Mucosa of descending colon (tissue), 3 donors: ENCODE measurements around the gene ZNF24. TPM values are rescaled to one million over a fixed set of nuclear protein-coding genes. Genes with fewer than 3 reads are reported as not detected.

Experiments
- ATAC-seq: fragments of 200-7000 bp; cut with Tn5 transposase; one replicate; pipeline ENCODE4 v1.9.1; 2020; ENCODE audit warnings: mild to moderate bottlenecking, moderate library complexity
- DNase-seq, 3 donors: peaks; one replicate each; pipeline ENCODE4 v3.0.0-alpha.2; 2020
- H3K36me3 ChIP-seq: fragments of 200-600 bp; one replicate; pipeline ENCODE4 v1.8.0; 2021; ENCODE audit warnings: low read depth, mild to moderate bottlenecking
- H3K4me1 ChIP-seq: fragments of 200-600 bp; one replicate; pipeline ENCODE4 v1.8.0; 2021; ENCODE audit warnings: low read depth, mild to moderate bottlenecking
- H3K4me3 ChIP-seq: fragments of 200-600 bp; one replicate; pipeline ENCODE4 v1.8.0; 2021; ENCODE audit warnings: mild to moderate bottlenecking
- H3K9me3 ChIP-seq: fragments of 200-600 bp; one replicate; pipeline ENCODE4 v1.8.0; 2021; ENCODE audit warnings: mild to moderate bottlenecking
- intact Hi-C, 2 donors: fragments of 100-400 bp; cut with DNase I in 1 of 2; cut with micrococcal nuclease in 1 of 2; formaldehyde crosslinking; loops; one replicate each; pipeline versions ENCODE4 v1.11.0 to v1.11.1; 2022; cut with DNase I, micrococcal nuclease
- total RNA-seq, 3 donors: library from RNA; stranded (reverse); fragmentation: NEBNext Ultra II Directional in 2 of 3; extraction: Animal tissue kit (Norgen Biotek cat#: 25700) in 2 of 3; gene quantifications; one replicate each; pipeline versions ENCODE4 v1.2.1 to v1.2.4, GENCODE V29; 2021 to 2023
- TF ChIP-seq, protein P1 (sequence below): fragments of 200-600 bp; IDR thresholded peaks from one replicate; pipeline ENCODE4 v1.8.0; 2022; ENCODE audit warnings: antibody characterized with exemption, mild to moderate bottlenecking
- donor health status: DM: no; HTN: no; CAD: no; lungs with moderate emphysema.
- donor health status: DM: no; HTN: no; CAD: no.
- donor health status: DM: no; HTN: yes; CAD: no.

ZNF24 gene
- total RNA-seq, 3 donors from 2014 or later = 44.1 to 58.3 (median 48.9) TPM

DNA sequence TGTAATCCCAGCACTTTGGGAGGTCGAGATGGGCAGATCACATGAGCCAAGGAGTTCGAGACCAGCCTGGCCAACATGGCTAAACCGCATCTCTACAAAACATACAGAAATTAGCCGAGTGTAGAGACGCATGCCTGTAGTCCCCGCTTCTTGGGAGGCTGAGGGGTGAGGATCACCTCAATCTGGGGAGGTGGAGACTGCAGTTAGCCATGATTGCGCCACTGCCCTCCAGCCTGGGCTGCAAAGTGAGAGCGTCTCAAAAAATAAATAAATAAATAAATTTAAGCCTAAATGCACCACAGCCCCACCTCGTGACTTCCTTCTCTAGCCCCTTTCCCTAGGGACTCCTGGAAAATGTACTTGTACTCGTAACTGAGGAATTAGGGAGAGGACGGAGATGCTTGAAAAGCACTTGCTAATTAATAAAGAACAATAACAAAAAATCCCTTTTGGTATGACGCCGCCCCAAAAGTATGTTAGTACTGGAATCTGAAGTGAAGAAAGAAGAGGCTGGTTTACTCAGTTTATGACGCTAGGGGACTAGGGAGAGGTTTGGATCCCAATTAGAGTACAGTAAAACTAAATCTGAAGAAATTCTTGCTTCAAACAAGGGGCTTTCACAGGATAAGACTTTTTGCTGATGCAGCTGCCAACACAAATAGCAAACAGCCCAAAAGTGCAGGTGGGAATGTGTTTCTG lies 33.8 kb upstream of the ZNF24 start:
- Histone ChIP-seq H3K4me1 (peaks cover 3% of the 10 kb centered on the region), H3K9me3 (no peaks in the 10 kb centered on the region), H3K36me3 (no peaks in the 10 kb centered on the region), H3K4me3 (no peak overlapping the region)
- intact Hi-C loops = no loop called here
- ATAC-seq = no peak
- no peak for DNase-seq
- TF ChIP-seq, protein P1, sequence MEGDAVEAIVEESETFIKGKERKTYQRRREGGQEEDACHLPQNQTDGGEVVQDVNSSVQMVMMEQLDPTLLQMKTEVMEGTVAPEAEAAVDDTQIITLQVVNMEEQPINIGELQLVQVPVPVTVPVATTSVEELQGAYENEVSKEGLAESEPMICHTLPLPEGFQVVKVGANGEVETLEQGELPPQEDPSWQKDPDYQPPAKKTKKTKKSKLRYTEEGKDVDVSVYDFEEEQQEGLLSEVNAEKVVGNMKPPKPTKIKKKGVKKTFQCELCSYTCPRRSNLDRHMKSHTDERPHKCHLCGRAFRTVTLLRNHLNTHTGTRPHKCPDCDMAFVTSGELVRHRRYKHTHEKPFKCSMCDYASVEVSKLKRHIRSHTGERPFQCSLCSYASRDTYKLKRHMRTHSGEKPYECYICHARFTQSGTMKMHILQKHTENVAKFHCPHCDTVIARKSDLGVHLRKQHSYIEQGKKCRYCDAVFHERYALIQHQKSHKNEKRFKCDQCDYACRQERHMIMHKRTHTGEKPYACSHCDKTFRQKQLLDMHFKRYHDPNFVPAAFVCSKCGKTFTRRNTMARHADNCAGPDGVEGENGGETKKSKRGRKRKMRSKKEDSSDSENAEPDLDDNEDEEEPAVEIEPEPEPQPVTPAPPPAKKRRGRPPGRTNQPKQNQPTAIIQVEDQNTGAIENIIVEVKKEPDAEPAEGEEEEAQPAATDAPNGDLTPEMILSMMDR = no peak

DNA sequence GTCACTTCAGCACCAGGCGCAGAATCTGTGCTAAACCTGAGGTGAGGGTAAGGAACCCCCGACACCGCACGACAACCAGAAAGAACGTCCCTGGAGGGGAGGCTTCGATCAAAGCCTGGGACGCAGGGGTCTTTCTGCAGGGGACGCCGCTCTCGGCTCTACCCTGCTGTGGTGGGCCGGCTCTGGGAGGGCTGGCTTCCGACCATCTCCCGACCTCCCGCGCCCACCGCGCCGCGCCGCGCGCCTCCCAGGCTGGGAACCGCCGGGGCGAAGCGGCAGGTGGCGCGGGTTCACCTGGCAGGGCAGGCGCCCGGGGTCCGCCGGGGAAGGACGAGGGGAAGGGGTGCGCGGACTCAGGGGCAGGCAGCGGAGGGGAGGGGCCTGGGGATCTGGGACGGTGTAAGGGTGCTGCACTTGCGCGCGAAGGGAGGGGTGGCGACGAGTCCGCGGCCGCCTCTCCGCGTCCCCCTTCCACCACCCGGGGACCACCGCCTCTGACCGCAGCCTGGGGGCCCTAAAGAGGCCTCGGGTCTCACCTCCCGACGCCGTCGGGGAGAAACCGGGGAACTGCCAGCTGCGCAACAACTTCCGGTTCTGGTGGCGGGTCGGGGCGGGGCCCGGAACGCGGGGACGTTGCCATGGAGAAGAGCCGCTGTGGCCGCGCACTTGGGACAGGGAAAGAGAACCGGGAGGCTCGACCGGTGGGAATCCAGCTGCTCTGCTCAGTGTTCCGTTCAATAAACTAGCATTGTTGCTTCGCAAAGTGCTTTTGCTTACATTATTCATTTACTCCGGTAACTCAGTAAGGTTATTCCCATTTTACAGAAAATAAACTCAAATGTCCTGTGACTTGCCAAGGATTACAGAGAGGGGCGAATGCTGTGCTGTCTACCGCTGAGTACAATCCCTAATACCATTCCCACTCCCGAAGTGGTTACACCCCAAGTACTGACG lies 32.8 kb upstream of the ZNF24 start, which contains the start of gene ZNF396:
Gene ZNF396, minus strand, starts transcription at position 596 of the 954 bp plus-strand sequence. CDS start 3,045 bp downstream, outside the sequence.
- Histone ChIP-seq H3K4me1 (peaks cover 3% of the 10 kb centered on the region), H3K9me3 (no peaks in the 10 kb centered on the region), H3K36me3 (no peaks in the 10 kb centered on the region), H3K4me3 (peak within 1 kb of the TSS; percentile 75)
- intact Hi-C loops = no loop called here
- ATAC-seq (peak; percentile 96), DNase-seq (peak; percentile 89 to 91 (median 90))
- TF ChIP-seq, protein P1 = no peak

DNA sequence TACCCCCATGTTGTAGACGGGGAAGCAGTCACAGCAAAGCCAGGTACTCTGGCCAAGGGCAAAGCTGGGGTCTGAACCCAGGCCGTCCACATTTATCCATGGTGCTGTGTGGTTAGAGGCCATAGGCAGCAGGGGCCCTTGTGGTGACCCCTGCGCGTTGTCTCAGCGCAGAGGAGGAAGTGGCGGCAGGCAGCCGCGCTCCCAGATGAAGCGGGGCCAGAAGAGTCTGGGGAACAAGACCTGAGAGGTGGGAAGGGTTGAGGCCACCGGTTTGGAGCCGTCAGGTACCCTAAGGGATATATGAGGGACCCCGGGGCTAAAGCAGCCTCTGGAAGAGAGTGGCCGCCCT lies 32.1 kb upstream of the ZNF24 start:
- TF ChIP-seq, protein P1 = no peak
- ATAC-seq (peak; percentile 80), DNase-seq (peak; percentile 28 to 69 (median 62))
- intact Hi-C loops = no loop called here
- H3K4me1 ChIP-seq = peaks cover 3% of the 10 kb centered on the region
- no peaks in the 10 kb centered on the region for H3K36me3 ChIP-seq
- peak overlapping the region; percentile 75 for H3K4me3 ChIP-seq
- no peaks in the 10 kb centered on the region for H3K9me3 ChIP-seq

DNA sequence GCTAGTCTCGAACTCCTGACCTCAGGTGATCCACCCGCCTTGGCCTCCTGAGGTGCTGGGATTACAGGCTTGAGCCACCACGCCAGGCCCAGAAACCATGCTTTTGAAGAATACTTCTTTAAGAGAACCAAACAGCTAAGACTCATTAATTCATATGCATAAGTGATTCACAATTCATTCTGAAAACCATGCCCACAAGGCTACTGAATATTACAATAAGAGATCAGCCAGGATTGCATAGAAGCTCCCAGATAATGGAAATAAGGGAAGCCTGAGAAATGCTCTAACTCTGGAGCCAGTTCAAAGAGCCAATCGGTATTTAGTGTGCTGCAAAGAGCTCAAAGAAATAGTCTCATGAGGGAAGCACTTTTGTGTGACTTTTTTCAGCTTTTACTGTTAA lies 30.5 kb upstream of the ZNF24 start:
- intact Hi-C loops = no loop called here
- no peak for ATAC-seq

DNA sequence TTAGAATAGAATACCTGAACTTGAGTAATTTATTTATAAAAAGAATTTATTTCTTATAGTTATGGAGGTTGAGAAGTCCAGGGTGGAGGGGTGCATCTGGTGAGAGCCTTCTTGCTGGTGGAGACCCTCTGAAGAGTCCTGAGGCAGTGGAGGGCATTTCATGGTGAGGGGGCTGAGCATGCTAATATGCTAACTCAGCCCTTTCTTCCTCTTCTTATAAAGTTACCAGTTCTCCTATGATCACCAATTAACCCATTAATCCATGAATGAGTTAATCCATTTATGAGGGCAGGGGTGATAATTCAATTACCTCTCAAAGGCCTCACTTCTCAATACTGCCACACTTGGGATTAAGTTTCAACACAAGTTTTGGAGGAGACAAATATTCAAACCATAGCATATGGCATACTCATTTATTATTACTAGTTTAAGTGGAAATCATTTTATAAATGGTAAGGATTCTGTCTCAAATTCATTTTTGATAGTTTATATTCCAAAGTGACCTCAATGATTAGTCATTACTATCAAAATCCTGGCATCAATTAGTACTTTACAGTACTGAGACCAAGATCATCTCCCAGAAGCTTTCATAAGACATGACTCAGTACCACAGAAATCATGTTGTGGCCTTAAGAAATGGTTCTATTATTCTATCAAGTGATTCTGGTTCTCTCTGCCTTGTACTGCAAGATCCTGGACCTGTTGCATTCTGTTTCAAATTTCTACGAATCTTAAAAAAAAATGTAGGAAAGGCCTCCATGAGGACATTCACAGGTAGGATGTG lies 27.4 kb upstream of the ZNF24 start:
- intact Hi-C loops = no loop called here
- ATAC-seq (no peak), DNase-seq (no peak)
- no peaks in the 10 kb centered on the region for H3K36me3 ChIP-seq
- H3K4me1 ChIP-seq = no peaks in the 10 kb centered on the region
- no peak overlapping the region for H3K4me3 ChIP-seq
- TF ChIP-seq, protein P1 = no peak
- H3K9me3 ChIP-seq = no peaks in the 10 kb centered on the region

More for the DNA sequence above, 30.5 kb upstream of the ZNF24 start:
- Histone ChIP-seq H3K9me3 (no peaks in the 10 kb centered on the region), H3K36me3 (no peaks in the 10 kb centered on the region), H3K4me3 (no peak overlapping the region), H3K4me1 (peaks cover 3% of the 10 kb centered on the region)
- no peak for DNase-seq
- TF ChIP-seq, protein P1 = no peak
